Astrocyte (in vitro differentiated cells and primary cell): ENCODE results near the gene CFAP210. TPM values are rescaled to one million over a fixed set of nuclear protein-coding genes. Genes with fewer than 3 reads are reported as not detected.
"Not testable (repeated sequence)": the region's sequence is repeated elsewhere in the genome, so short reads cannot be mapped to it uniquely, and the experiment has no call there.

Experiments used
- DNase-seq: peaks from one replicate; pipeline ENCODE4 v3.0.0-alpha.2; 2010; ENCODE audit warnings: low read depth
- FAIRE-seq: peaks from 2 replicates; lab custom pipeline; 2011; peaks lifted over from hg19 to GRCh38; lab: Jason Lieb, UNC
- H2AFZ ChIP-seq: 2 replicates; pipeline ENCODE4 v1.6.0; 2012; ENCODE audit warnings: low read depth, low read length, inconsistent platforms
- H3K27ac ChIP-seq: 2 replicates; pipeline ENCODE4 v1.5.1; 2011; ENCODE audit warnings: low read depth, low read length, inconsistent platforms
- H3K27me3 ChIP-seq: 2 replicates; pipeline ENCODE4 v1.6.0; 2011; ENCODE audit warnings: low read length, inconsistent platforms; ENCODE audit not compliant: insufficient read depth
- H3K36me3 ChIP-seq: 2 replicates; pipeline ENCODE4 v1.5.1; 2011; ENCODE audit warnings: low read length, inconsistent platforms; ENCODE audit not compliant: insufficient read depth
- H3K4me1 ChIP-seq: 2 replicates; pipeline ENCODE4 v1.5.1; 2011; ENCODE audit warnings: low read length, inconsistent platforms; ENCODE audit not compliant: insufficient read depth
- H3K4me2 ChIP-seq: 2 replicates; pipeline ENCODE4 v1.6.0; 2012; ENCODE audit warnings: low read length, inconsistent platforms
- H3K4me3 ChIP-seq: 2 replicates; pipeline ENCODE4 v1.5.1; 2011; ENCODE audit warnings: low read depth, mild to moderate bottlenecking, low read length, inconsistent platforms; ENCODE audit not compliant: insufficient read depth
- H3K79me2 ChIP-seq: 2 replicates; pipeline ENCODE4 v1.6.0; 2012; ENCODE audit warnings: mild to moderate bottlenecking, low read length, inconsistent platforms; ENCODE audit not compliant: insufficient read depth
- H3K9ac ChIP-seq: 2 replicates; pipeline ENCODE4 v1.6.0; 2012; ENCODE audit warnings: mild to moderate bottlenecking, low read length, inconsistent platforms
- H3K9me3 ChIP-seq: 2 replicates; pipeline ENCODE4 v1.5.1; 2012; ENCODE audit warnings: low read depth, mild to moderate bottlenecking, low read length, inconsistent platforms; ENCODE audit not compliant: insufficient read depth
- H4K20me1 ChIP-seq: 2 replicates; pipeline ENCODE4 v1.6.0; 2012; ENCODE audit warnings: low read length, inconsistent platforms; ENCODE audit not compliant: insufficient read depth
- H3K27ac Mint-ChIP-seq: one replicate; pipeline ENCODE4 v1.8.0; 2021; ENCODE audit warnings: mild to moderate bottlenecking, mixed read lengths; ENCODE audit not compliant: unreplicated experiment
- H3K27me3 Mint-ChIP-seq: one replicate; pipeline ENCODE4 v1.8.0; 2021; ENCODE audit warnings: low read depth, mixed read lengths; ENCODE audit not compliant: unreplicated experiment
- H3K36me3 Mint-ChIP-seq: one replicate; pipeline ENCODE4 v1.8.0; 2021; ENCODE audit warnings: low read depth, mixed read lengths; ENCODE audit not compliant: unreplicated experiment
- H3K4me1 Mint-ChIP-seq: one replicate; pipeline ENCODE4 v1.8.0; 2021; ENCODE audit warnings: low read depth, mixed read lengths; ENCODE audit not compliant: unreplicated experiment
- H3K4me3 Mint-ChIP-seq: one replicate; pipeline ENCODE4 v1.8.0; 2021; ENCODE audit warnings: mild to moderate bottlenecking, moderate library complexity, mixed read lengths; ENCODE audit not compliant: unreplicated experiment
- H3K9me3 Mint-ChIP-seq: one replicate; pipeline ENCODE4 v1.8.0; 2021; ENCODE audit warnings: mild to moderate bottlenecking, mixed read lengths; ENCODE audit not compliant: unreplicated experiment
- CTCF ChIP-seq: IDR thresholded peaks from 2 replicates; pipeline ENCODE4 v1.5.1; 2011; ENCODE audit warnings: low read depth, mild to moderate bottlenecking, inconsistent platforms, low read length, moderate library complexity; ENCODE audit not compliant: insufficient read depth
- EZH2 ChIP-seq: IDR thresholded peaks from 2 replicates; pipeline ENCODE4 v1.6.1; 2012; ENCODE audit warnings: mild to moderate bottlenecking, low read length, inconsistent platforms; ENCODE audit not compliant: insufficient read depth
- total RNA-seq: library from RNA; stranded (reverse); gene quantifications from 2 replicates; pipeline ENCODE4 v1.2.1, GENCODE V29; 2021

Gene CFAP210
- total RNA-seq, 1 donor from 2014 or later = 0.20 TPM

- Mint-ChIP-seq H3K36me3 (no peaks in the 10 kb centered on the region), H3K27me3 (no peaks in the 10 kb centered on the region), H3K4me1 (no peaks in the 10 kb centered on the region), H3K27ac (no peak overlapping the region), H3K9me3 (no peaks in the 10 kb centered on the region), H3K4me3 (no peak overlapping the region)
- Histone ChIP-seq H3K4me3 (no peak overlapping the region), H2AFZ (no peak overlapping the region), H4K20me1 (peaks cover 47% of the 10 kb centered on the region), H3K79me2 (peaks cover 97% of the 10 kb centered on the region), H3K4me2 (no peak overlapping the region), H3K36me3 (no peaks in the 10 kb centered on the region), H3K27ac (no peak overlapping the region), H3K4me1 (no peaks in the 10 kb centered on the region), H3K9ac (no peak overlapping the region), H3K9me3 (no peaks in the 10 kb centered on the region), H3K27me3 (no peaks in the 10 kb centered on the region)
- no peak for DNase-seq
- TF ChIP-seq CTCF = no peak
- TF ChIP-seq EZH2 = no peak
- no peak for FAIRE-seq
Observed at GRCh38 chr2:169598982-169599381, 95.2 kb downstream of the CFAP210 start.

GRCh38 chr2:169596546-169596945 is 97.7 kb downstream of the CFAP210 start:
- peaks cover 95% of the 10 kb centered on the region for H3K79me2 ChIP-seq
- not testable (repeated sequence) for H3K36me3 Mint-ChIP-seq, DNase-seq, H3K27ac ChIP-seq, H3K4me1 Mint-ChIP-seq, H3K4me1 ChIP-seq, H3K9me3 Mint-ChIP-seq, H3K9me3 ChIP-seq, H3K4me3 ChIP-seq, H3K9ac ChIP-seq, FAIRE-seq, H3K36me3 ChIP-seq, H3K27me3 Mint-ChIP-seq, H2AFZ ChIP-seq, H3K27me3 ChIP-seq, H3K4me2 ChIP-seq, H3K4me3 Mint-ChIP-seq
- H4K20me1 ChIP-seq = peaks cover 46% of the 10 kb centered on the region
- H3K27ac Mint-ChIP-seq = peak overlapping the region; percentile 24

Other genes starting within 250 kb of the CFAP210 start
- gene BBS5, start 214.9 kb downstream of the CFAP210 start, total RNA-seq = 3.9 and 4.0 TPM in 2 replicates
- gene KLHL41, start 184.7 kb downstream of the CFAP210 start, total RNA-seq = not detected in 2 replicates
- gene FASTKD1, start 120.5 kb downstream of the CFAP210 start, total RNA-seq = 37.2 and 37.3 TPM in 2 replicates
- 40.2 and 42.0 TPM in 2 replicates for gene PPIG, start 110.1 kb downstream of the CFAP210 start, total RNA-seq
- gene PHOSPHO2, start 64 bp upstream of the CFAP210 start, total RNA-seq = 1.9 and 3.0 TPM in 2 replicates
- gene KLHL23, start 39.4 kb upstream of the CFAP210 start, total RNA-seq = 3.3 and 5.9 TPM in 2 replicates
- 151 and 176 TPM in 2 replicates for gene SSB, start 104.5 kb upstream of the CFAP210 start, total RNA-seq
- 52.3 and 55.7 TPM in 2 replicates for gene METTL5, start 130.5 kb upstream of the CFAP210 start, total RNA-seq
- gene UBR3, start 133.0 kb upstream of the CFAP210 start, total RNA-seq = 18.7 and 23.9 TPM in 2 replicates